HG02885 (cell line): ENCODE data around the gene MRNIP.

Source experiments
- ATAC-seq: cut with Tn5 transposase; IDR thresholded peaks from one replicate; pipeline ENCODE4 v1.9.1; 2021; ENCODE audit warnings: mild to moderate bottlenecking; ENCODE audit not compliant: unreplicated experiment, poor library complexity

Gene MRNIP

GRCh38 chr5:179890751-179891682, 32.4 kb upstream of the MRNIP start:
- no peak for ATAC-seq

- no peak for ATAC-seq
These were observed 31.3 kb upstream of the MRNIP start for GRCh38 chr5:179889885-179890284.

DNA sequence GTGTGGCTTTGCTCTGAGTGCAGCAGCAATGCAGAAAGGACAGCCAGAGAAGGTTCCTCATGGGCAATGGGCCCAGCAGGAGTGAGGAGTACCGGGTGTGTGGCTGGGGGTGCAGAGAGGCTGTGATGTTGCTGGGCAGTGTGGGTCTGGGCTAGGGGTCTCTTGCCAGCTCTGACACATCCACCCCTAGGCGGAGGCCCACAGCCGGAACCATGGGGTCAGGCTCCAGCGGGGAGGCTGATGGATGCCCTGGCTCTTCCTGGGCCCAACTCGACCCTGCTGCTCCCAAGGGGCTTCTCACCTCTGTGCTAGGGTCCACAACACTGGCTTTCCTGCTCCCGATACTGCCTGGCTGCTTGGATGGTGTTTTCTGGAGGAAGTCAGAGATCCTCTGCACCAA, 29.2 kb upstream of the MRNIP start:
- ATAC-seq = no peak

- no peak for ATAC-seq
These were observed 28.5 kb upstream of the MRNIP start for GRCh38 chr5:179887095-179887494.

DNA sequence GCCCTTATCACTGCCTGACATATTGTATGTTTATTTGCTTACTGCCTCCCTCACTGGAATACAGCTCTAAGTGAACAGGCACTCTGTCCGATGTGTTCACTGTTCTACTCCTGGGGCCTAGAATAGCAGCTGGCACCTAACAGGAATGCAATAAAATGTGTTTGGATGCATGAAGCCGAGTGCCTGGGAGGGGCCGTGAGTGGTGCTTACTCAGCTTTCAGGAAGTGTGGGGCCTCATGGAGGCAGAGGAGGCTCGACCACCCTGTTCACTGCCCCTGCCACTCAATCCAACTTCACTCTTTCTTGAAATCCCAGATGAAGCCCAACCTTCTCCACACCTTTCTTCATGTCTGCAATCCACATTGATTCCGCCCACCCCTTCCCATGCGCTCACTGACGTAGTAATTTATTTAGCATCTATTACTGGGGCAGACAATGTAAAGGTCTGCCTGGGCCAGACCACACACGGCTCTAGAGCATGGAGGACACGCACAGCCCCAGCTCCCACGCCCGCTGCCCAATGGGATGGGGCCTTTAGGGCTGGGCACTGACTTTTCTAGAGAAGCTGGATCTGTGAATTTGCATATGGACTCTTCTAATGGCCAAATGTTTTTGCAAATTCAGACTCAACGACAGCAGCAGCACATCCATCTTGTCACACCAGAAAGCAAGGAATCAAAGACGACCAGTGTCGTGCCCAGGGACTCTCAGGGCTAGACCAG, 27.7 kb upstream of the MRNIP start:
- ATAC-seq = no peak

- ATAC-seq = no peak
These were observed 27.0 kb upstream of the MRNIP start for GRCh38 chr5:179885491-179886090.

GRCh38 chr5:179883163-179883562, 24.5 kb upstream of the MRNIP start:
- no peak for ATAC-seq

- no peak for ATAC-seq
These were observed 23.7 kb upstream of the MRNIP start for GRCh38 chr5:179882338-179882737.

DNA sequence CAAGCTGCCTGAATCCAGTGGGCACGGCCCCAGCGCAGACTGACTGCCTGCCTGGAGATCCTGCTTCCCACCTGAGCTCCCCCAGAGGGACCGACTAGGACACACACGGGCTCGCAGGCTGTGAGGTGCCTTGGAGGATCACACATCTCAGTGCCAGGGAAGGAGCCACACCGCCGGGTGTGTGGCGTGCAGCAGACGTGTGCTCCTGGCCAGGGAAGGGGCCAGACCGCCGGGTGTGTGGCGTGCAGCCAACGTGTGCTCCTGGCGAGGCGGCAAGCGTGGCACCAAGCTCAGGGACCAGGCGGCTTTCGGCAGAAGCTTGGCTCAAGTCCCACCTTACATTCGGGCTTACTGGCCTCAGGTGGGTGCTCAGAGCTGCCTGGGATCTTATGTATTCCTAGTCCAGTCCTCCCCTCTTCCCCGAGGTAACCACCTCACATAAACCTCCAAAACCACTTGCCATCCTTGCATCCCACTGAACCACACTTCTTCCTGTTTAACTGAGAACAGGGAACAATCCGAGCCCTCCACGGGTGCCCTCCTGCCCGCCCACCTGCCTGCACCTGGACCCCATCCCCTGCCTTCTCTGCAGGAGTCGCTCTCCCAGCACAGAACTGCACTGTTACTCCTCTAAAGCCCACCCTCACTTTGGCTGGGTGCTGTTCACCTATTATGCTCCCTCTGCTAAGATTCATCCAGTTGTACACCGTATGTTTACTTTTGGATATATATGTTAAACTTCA, 22.4 kb upstream of the MRNIP start:
- no peak for ATAC-seq

- no peak for ATAC-seq
These were observed 21.5 kb upstream of the MRNIP start for GRCh38 chr5:179880066-179880650.

GRCh38 chr5:179879690-179880010, 21.0 kb upstream of the MRNIP start:
- ATAC-seq = no peak

- no peak for ATAC-seq
These were observed 20.5 kb upstream of the MRNIP start for GRCh38 chr5:179879003-179879689.

GRCh38 chr5:179878222-179879002, 19.8 kb upstream of the MRNIP start:
- no peak for ATAC-seq

GRCh38 chr5:179876610-179876952, 18.0 kb upstream of the MRNIP start:
- ATAC-seq = no peak

DNA sequence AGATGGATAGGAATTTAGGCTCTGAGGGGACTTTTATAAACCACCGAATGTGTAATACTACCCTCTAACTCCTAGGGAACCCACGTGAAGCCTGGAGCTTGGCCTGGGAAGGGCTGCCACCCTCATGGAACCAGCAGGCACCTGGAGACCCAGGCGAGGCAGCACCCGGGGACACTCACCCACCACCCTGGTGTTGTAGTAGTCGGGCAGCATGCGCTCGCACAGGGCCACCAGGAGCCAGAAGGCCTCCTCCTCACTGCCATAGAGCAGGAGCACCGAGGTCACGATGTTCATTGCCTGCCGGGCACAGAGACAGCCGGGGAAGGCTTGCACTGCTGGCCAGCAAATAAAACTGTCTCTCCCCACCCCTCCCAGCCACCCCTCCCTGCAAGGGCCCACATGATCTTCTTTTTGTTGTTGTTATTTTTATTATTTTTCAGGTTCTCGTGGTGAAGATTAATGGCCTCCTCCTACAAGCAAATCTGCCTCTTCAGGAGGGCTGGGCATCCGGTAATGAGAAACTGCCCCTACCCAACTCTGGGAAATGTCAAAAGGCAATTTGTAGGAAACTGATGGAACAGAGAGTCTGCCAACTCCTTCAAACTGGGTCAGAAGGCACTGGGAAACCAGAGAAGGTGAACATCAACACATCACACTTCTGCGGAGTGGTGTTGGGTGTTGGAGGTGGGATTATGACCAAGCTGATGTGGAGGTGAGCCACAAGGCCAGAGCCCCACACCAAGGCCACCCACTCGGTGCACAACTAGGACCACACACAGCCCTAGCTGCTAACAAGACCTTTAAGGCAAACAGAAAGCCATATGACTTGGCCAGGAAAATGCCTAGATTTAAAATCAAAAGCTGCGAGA, 17.4 kb upstream of the MRNIP start:
- no peak for ATAC-seq

DNA sequence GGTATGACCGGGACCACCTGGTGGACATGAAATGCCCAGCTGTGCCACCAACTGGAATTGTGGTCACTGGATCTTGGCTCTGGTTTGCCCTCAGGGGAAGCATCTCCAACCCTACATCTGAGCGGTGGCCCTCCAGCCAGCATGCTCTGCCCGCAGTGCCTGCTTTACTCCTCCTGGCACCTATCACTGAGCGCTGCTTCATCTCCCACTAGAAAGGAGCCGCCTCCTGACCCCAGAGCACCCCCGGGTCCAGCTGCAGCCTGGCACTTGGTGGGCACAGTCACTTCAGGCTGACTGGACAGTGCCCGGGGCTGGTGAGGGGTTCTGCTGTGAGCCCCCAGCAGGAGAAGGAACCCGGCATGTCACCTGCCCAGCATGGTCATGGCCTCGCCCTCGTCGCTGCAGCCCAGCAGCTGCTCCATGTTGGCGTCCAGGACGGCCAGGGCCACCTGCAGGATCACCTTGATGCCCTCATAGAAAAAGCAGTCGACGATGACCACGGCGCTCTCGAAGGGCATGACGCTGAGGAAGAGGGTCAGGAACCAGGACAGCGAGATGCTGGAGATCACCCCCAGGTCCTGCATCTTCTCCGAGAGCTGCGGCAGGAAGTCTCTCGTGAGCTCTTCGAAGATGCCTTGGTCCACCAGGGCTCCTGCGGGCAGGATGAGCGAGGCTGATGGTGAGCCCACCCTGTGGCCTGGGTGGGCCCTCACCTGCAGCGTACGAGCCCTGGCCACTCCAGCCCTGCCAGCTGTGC, 16.1 kb upstream of the MRNIP start:
- no peak for ATAC-seq

- no peak for ATAC-seq
These were observed 15.5 kb upstream of the MRNIP start for GRCh38 chr5:179874136-179874535.
